ENCODE measurements around the gene OR5H14. TPM values are rescaled to one million over a fixed set of nuclear protein-coding genes. Genes with fewer than 3 reads are reported as not detected.

Gene OR5H14
- total RNA-seq = not detected

DNA sequence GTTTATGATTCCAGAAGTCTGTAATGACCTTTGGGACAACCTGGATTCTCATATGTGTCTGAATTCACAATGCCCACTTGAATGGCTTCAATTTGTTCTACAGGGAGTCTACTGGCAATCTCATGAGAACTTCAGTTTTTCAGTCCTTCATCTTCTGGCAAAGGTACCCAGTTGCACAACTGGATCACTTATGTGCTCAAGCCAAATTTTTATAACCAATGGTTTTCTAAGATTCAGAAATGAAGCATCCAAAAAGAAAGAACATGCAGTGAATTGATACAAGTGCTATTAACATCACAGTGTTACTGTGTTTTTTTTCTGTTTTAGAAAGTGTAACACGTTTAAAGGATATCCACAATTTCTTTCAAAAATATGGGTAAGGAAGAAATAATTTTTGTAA is at the start of gene OR5H14:
OR5H14 (plus strand) TSS at position 301 of the 400 bp plus-strand sequence. CDS start 1,907 bp downstream, outside the sequence.
- H3K9me3 ChIP-seq = no peaks in the 10 kb centered on the region
- no peak for DNase-seq (ENCODE audit: low spot score)
- H3K4me3 ChIP-seq = no peak within 1 kb of the TSS
- H3K27ac ChIP-seq = no peak within 1 kb of the TSS
- H3K4me1 ChIP-seq = no peaks in the 10 kb centered on the region
- TF ChIP-seq, protein P1, sequence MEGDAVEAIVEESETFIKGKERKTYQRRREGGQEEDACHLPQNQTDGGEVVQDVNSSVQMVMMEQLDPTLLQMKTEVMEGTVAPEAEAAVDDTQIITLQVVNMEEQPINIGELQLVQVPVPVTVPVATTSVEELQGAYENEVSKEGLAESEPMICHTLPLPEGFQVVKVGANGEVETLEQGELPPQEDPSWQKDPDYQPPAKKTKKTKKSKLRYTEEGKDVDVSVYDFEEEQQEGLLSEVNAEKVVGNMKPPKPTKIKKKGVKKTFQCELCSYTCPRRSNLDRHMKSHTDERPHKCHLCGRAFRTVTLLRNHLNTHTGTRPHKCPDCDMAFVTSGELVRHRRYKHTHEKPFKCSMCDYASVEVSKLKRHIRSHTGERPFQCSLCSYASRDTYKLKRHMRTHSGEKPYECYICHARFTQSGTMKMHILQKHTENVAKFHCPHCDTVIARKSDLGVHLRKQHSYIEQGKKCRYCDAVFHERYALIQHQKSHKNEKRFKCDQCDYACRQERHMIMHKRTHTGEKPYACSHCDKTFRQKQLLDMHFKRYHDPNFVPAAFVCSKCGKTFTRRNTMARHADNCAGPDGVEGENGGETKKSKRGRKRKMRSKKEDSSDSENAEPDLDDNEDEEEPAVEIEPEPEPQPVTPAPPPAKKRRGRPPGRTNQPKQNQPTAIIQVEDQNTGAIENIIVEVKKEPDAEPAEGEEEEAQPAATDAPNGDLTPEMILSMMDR (IDR thresholded peaks at IDR 0.05) = no peak
- H3K36me3 ChIP-seq = no peaks in the 10 kb centered on the region
- H3K27me3 ChIP-seq = no peaks in the 10 kb centered on the region

- no peaks in the 10 kb centered on the region for H3K4me1 ChIP-seq
- no peak overlapping the region for H3K27ac ChIP-seq
- no peaks in the 10 kb centered on the region for H3K9me3 ChIP-seq
- DNase-seq (ENCODE audit: low spot score) = no peak
- H3K36me3 ChIP-seq = no peaks in the 10 kb centered on the region
- TF ChIP-seq, protein P1 (IDR thresholded peaks at IDR 0.05) = no peak
- no peaks in the 10 kb centered on the region for H3K27me3 ChIP-seq
- no peak overlapping the region for H3K4me3 ChIP-seq
These were observed 47.4 kb upstream of the OR5H14 start for GRCh38 chr3:98099848-98100247.

GRCh38 chr3:98108162-98108561 is 39.1 kb upstream of the OR5H14 start:
- TF ChIP-seq, protein P1 (IDR thresholded peaks at IDR 0.05) = no peak
- Histone ChIP-seq H3K9me3 (peaks cover 0 to 24% of the 10 kb centered on the region in 2 donors), H3K27ac (no peak overlapping the region)

GRCh38 chr3:98109807-98110549 is 37.3 kb upstream of the OR5H14 start:
- no peak overlapping the region for H3K27ac ChIP-seq
- H3K9me3 ChIP-seq = peaks cover 0 to 24% of the 10 kb centered on the region in 2 donors
- no peaks in the 10 kb centered on the region for H3K36me3 ChIP-seq
- TF ChIP-seq, protein P1 (IDR thresholded peaks at IDR 0.05) = no peak
- no peaks in the 10 kb centered on the region for H3K4me1 ChIP-seq
- H3K27me3 ChIP-seq = no peaks in the 10 kb centered on the region
- no peak overlapping the region for H3K4me3 ChIP-seq
- no peak for DNase-seq (ENCODE audit: low spot score)

More at GRCh38 chr3:98108162-98108561, 39.1 kb upstream of the OR5H14 start:
- no peaks in the 10 kb centered on the region for H3K27me3 ChIP-seq
- no peak overlapping the region for H3K4me3 ChIP-seq
- H3K4me1 ChIP-seq = no peaks in the 10 kb centered on the region
- DNase-seq (ENCODE audit: low spot score) = no peak
- no peaks in the 10 kb centered on the region for H3K36me3 ChIP-seq

- Histone ChIP-seq H3K36me3 (no peaks in the 10 kb centered on the region), H3K9me3 (peaks cover 0 to 24% of the 10 kb centered on the region in 2 donors), H3K27ac (no peak overlapping the region), H3K27me3 (no peaks in the 10 kb centered on the region), H3K4me1 (no peaks in the 10 kb centered on the region), H3K4me3 (no peak overlapping the region)
- TF ChIP-seq, protein P1 (IDR thresholded peaks at IDR 0.05) = no peak
- no peak for DNase-seq (ENCODE audit: low spot score)
These were observed 36.8 kb upstream of the OR5H14 start for GRCh38 chr3:98110550-98110908.

DNA sequence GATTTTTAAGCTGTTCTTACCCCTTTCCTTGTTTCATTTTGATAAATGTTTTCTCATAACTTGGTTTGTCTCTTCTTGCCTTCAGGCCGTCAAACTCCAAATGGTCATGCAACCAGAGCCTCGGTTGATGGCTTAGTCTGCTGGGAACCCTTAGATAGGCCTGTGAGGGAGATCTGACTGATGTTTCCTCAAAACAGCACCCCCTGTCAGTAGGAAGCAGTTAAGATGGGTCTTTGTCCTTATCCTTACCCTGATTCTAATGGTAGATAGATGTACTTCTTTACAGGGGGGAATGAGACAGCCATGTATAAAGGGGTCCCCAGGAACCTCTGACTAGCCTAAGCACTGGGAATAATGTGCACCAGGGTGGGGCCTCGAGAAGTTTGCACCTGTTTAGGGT is 33.0 kb upstream of the OR5H14 start:
- H3K4me3 ChIP-seq = no peak overlapping the region
- TF ChIP-seq, protein P1 (IDR thresholded peaks at IDR 0.05) = no peak
- H3K27ac ChIP-seq = no peak overlapping the region
- no peaks in the 10 kb centered on the region for H3K27me3 ChIP-seq
- H3K4me1 ChIP-seq = no peaks in the 10 kb centered on the region
- peaks cover 0 to 24% of the 10 kb centered on the region in 2 donors for H3K9me3 ChIP-seq
- H3K36me3 ChIP-seq = no peaks in the 10 kb centered on the region
- DNase-seq (ENCODE audit: low spot score) = no peak
